Karpas-422 (cell line): Measurements from ENCODE around the gene DSCAM. TPM values are rescaled to one million over a fixed set of nuclear protein-coding genes. Genes with fewer than 3 reads are reported as not detected.

Experiments
- DNase-seq: peaks from one replicate; pipeline ENCODE4 v3.0.0-alpha.2; 2015
- H2AFZ ChIP-seq: fragments of 200-600 bp; sonication (generic); 2 replicates; pipeline ENCODE4 v1.6.1; 2014; ENCODE audit warnings: antibody characterized with exemption, low read length, mixed read lengths
- H3K27ac ChIP-seq: fragments of 200-600 bp; sonication (generic); 2 replicates; pipeline ENCODE4 v1.5.1; 2014; ENCODE audit warnings: mild to moderate bottlenecking, low read length, moderate library complexity
- H3K27me3 ChIP-seq: fragments of 200-600 bp; sonication (generic); 2 replicates; pipeline ENCODE4 v1.6.1; 2014; ENCODE audit warnings: low read length, mixed read lengths
- H3K36me3 ChIP-seq: fragments of 200-600 bp; sonication (generic); 2 replicates; pipeline ENCODE4 v1.6.1; 2014; ENCODE audit warnings: low read length, mixed read lengths; ENCODE audit not compliant: insufficient read depth
- H3K4me1 ChIP-seq: fragments of 200-600 bp; sonication (generic); 2 replicates; pipeline ENCODE4 v1.6.1; 2014; ENCODE audit warnings: mild to moderate bottlenecking, low read length, mixed read lengths
- H3K4me2 ChIP-seq: fragments of 200-600 bp; sonication (generic); 2 replicates; pipeline ENCODE4 v1.6.1; 2014; ENCODE audit warnings: low read length, low read depth, mild to moderate bottlenecking; ENCODE audit not compliant: poor library complexity, severe bottlenecking
- H3K4me3 ChIP-seq: fragments of 200-600 bp; sonication (generic); 2 replicates; pipeline ENCODE4 v1.5.1; 2014; ENCODE audit warnings: mild to moderate bottlenecking, antibody characterized with exemption, low read length, mixed read lengths
- H3K79me2 ChIP-seq: fragments of 200-600 bp; sonication (generic); 2 replicates; pipeline ENCODE4 v1.6.1; 2014; ENCODE audit warnings: mild to moderate bottlenecking, low read length, mixed read lengths
- H3K9ac ChIP-seq: fragments of 200-600 bp; sonication (generic); 2 replicates; pipeline ENCODE4 v1.6.0; 2014; ENCODE audit warnings: low read length
- H3K9me2 ChIP-seq: fragments of 200-600 bp; sonication (generic), shearing (Covaris generic); replicated peaks from 2 replicates; pipeline ENCODE4 v1.6.0; 2014; ENCODE audit warnings: mild to moderate bottlenecking, low read length, moderate library complexity; ENCODE audit not compliant: insufficient read depth
- H3K9me3 ChIP-seq: fragments of 300-700, 200-600 bp; sonication (generic); 2 replicates; pipeline ENCODE4 v1.6.1; 2014; ENCODE audit warnings: low read length, mixed read lengths
- H4K20me1 ChIP-seq: fragments of 200-600 bp; sonication (generic); 2 replicates; pipeline ENCODE4 v1.6.1; 2014; ENCODE audit warnings: mild to moderate bottlenecking, antibody characterized with exemption, low read length, low read depth; ENCODE audit not compliant: insufficient read depth
- total RNA-seq: library from RNA; depleted of rRNA; stranded (reverse); fragments of >200 nt; shearing (Covaris generic); gene quantifications from 2 replicates; pipeline ENCODE4 v1.2.3, GENCODE V29; 2014; ENCODE audit warnings: low replicate concordance

DSCAM gene
- total RNA-seq, 1 experiment from 2014 or later: not detected

DNA sequence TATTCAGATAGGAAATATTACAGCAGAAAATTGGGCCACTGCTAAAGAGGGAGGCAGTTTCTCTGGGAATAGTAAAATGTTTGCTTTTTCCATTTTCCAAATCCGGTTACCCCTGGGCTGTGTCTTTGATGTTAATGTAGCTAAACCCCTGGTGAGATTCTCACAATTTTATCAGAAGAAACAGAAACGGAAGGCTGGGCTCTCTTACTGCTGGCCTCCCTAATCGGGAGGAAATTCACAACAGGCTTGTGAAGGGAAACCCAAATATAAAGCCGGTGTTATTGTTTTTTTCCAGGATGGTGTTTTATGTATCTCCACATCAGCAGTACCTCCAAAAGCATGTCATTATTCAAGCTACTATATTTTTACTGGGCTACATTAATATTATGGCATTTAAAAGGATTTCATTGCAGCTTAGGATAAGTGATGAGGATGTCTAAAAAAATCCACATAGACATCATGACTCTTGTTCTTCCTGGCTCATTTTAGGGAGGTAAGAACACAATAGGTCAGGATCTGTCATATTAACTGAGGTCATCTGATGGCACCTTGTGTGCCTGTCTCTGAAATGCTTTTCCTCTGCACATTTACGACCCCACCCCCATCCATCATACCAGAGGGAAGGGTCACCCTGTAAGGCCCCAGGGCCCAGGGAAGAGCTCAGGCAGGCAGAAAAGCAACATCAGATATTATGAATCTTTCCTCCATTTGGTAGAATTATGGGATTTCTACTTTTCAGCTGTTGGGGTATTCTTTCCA lies 158.7 kb downstream of the DSCAM start:
- peaks cover 9% of the 10 kb centered on the region; the same call in 1 of the 2 replicates for H3K9me3 ChIP-seq

GRCh38 chr21:40687625-40688024 lies 159.3 kb downstream of the DSCAM start:
- Histone ChIP-seq H3K9me2 (no peaks in the 10 kb centered on the region), H2AFZ (no peak overlapping the region), H3K4me2 (no peak overlapping the region), H3K9ac (no peak overlapping the region), H3K27me3 (no peaks in the 10 kb centered on the region), H3K79me2 (no peaks in the 10 kb centered on the region), H3K36me3 (no peaks in the 10 kb centered on the region), H3K9me3 (peaks cover 13% of the 10 kb centered on the region), H3K27ac (no peak overlapping the region), H3K4me1 (no peaks in the 10 kb centered on the region), H4K20me1 (no peaks in the 10 kb centered on the region), H3K4me3 (no peak overlapping the region)
- DNase-seq: no peak

More for the DNA sequence above, 158.7 kb downstream of the DSCAM start:
- Histone ChIP-seq H3K27ac (no peak overlapping the region), H3K9ac (no peak overlapping the region), H3K9me2 (no peaks in the 10 kb centered on the region), H3K79me2 (no peaks in the 10 kb centered on the region), H3K4me2 (no peak overlapping the region), H4K20me1 (no peaks in the 10 kb centered on the region), H3K36me3 (no peaks in the 10 kb centered on the region), H3K4me1 (no peaks in the 10 kb centered on the region), H3K4me3 (no peak overlapping the region), H2AFZ (no peak overlapping the region), H3K27me3 (no peaks in the 10 kb centered on the region)
- DNase-seq: no peak

- no peak overlapping the region for H2AFZ ChIP-seq
- H3K27me3 ChIP-seq: no peaks in the 10 kb centered on the region
- no peak overlapping the region for H3K9ac ChIP-seq
- H3K4me2 ChIP-seq: no peak overlapping the region
- H3K4me1 ChIP-seq: no peaks in the 10 kb centered on the region
- H3K27ac ChIP-seq: no peak overlapping the region
- H4K20me1 ChIP-seq: no peaks in the 10 kb centered on the region
- DNase-seq: no peak
- H3K79me2 ChIP-seq: no peaks in the 10 kb centered on the region
- no peaks in the 10 kb centered on the region for H3K9me2 ChIP-seq
- H3K36me3 ChIP-seq: no peaks in the 10 kb centered on the region
- peaks cover 15% of the 10 kb centered on the region for H3K9me3 ChIP-seq
- H3K4me3 ChIP-seq: no peak overlapping the region
These were observed 160.4 kb downstream of the DSCAM start for GRCh38 chr21:40686526-40686925.

GRCh38 chr21:40685141-40685540 lies 161.8 kb downstream of the DSCAM start:
- no peak for DNase-seq
- no peaks in the 10 kb centered on the region for H3K4me1 ChIP-seq
- H3K27me3 ChIP-seq: no peaks in the 10 kb centered on the region
- H3K79me2 ChIP-seq: no peaks in the 10 kb centered on the region
- no peak overlapping the region for H3K9ac ChIP-seq
- H3K4me2 ChIP-seq: no peak overlapping the region
- no peaks in the 10 kb centered on the region for H3K36me3 ChIP-seq
- no peak overlapping the region for H3K27ac ChIP-seq
- H4K20me1 ChIP-seq: no peaks in the 10 kb centered on the region
- H3K9me3 ChIP-seq: peaks cover 12% of the 10 kb centered on the region
- no peak overlapping the region for H2AFZ ChIP-seq
- H3K9me2 ChIP-seq: no peaks in the 10 kb centered on the region
- H3K4me3 ChIP-seq: no peak overlapping the region

- no peak overlapping the region for H3K4me3 ChIP-seq
- no peak for DNase-seq
- no peaks in the 10 kb centered on the region for H4K20me1 ChIP-seq
These were observed 162.2 kb downstream of the DSCAM start for GRCh38 chr21:40684726-40685125.

GRCh38 chr21:40683349-40683748 lies 163.6 kb downstream of the DSCAM start:
- Histone ChIP-seq H3K4me2 (no peak overlapping the region), H3K9me2 (no peaks in the 10 kb centered on the region), H2AFZ (no peak overlapping the region), H3K9me3 (peaks cover 16% of the 10 kb centered on the region), H3K27me3 (no peaks in the 10 kb centered on the region), H3K79me2 (no peaks in the 10 kb centered on the region), H3K36me3 (no peaks in the 10 kb centered on the region), H3K9ac (no peak overlapping the region), H3K27ac (no peak overlapping the region), H3K4me1 (no peaks in the 10 kb centered on the region), H3K4me3 (no peak overlapping the region), H4K20me1 (no peaks in the 10 kb centered on the region)
- no peak for DNase-seq

More at GRCh38 chr21:40684726-40685125, 162.2 kb downstream of the DSCAM start:
- H3K4me1 ChIP-seq: no peaks in the 10 kb centered on the region
- no peak overlapping the region for H3K4me2 ChIP-seq
- no peaks in the 10 kb centered on the region for H3K79me2 ChIP-seq
- peaks cover 12% of the 10 kb centered on the region for H3K9me3 ChIP-seq
- no peaks in the 10 kb centered on the region for H3K27me3 ChIP-seq
- H3K27ac ChIP-seq: no peak overlapping the region
- no peaks in the 10 kb centered on the region for H3K36me3 ChIP-seq
- H3K9ac ChIP-seq: no peak overlapping the region
- no peak overlapping the region for H2AFZ ChIP-seq
- no peaks in the 10 kb centered on the region for H3K9me2 ChIP-seq

- Histone ChIP-seq H3K4me1 (no peaks in the 10 kb centered on the region), H3K27me3 (no peaks in the 10 kb centered on the region), H3K4me2 (no peak overlapping the region), H3K4me3 (no peak overlapping the region), H3K27ac (no peak overlapping the region), H3K9ac (no peak overlapping the region), H3K9me3 (peaks cover 19% of the 10 kb centered on the region), H2AFZ (no peak overlapping the region), H4K20me1 (no peaks in the 10 kb centered on the region), H3K9me2 (no peaks in the 10 kb centered on the region), H3K79me2 (no peaks in the 10 kb centered on the region), H3K36me3 (no peaks in the 10 kb centered on the region)
- DNase-seq: no peak
These were observed 165.6 kb downstream of the DSCAM start for GRCh38 chr21:40681164-40681859.

- H4K20me1 ChIP-seq: no peaks in the 10 kb centered on the region
- H3K36me3 ChIP-seq: no peaks in the 10 kb centered on the region
- H3K27me3 ChIP-seq: no peaks in the 10 kb centered on the region
- H3K4me2 ChIP-seq: no peak overlapping the region
- H3K9me3 ChIP-seq: peaks cover 23% of the 10 kb centered on the region
- no peak overlapping the region for H3K27ac ChIP-seq
- no peaks in the 10 kb centered on the region for H3K4me1 ChIP-seq
- H3K79me2 ChIP-seq: no peaks in the 10 kb centered on the region
- H2AFZ ChIP-seq: no peak overlapping the region
- no peak overlapping the region for H3K4me3 ChIP-seq
- no peaks in the 10 kb centered on the region for H3K9me2 ChIP-seq
- no peak for DNase-seq
- H3K9ac ChIP-seq: no peak overlapping the region
These were observed 166.6 kb downstream of the DSCAM start for GRCh38 chr21:40680311-40680710.
